IMR-90 (cell line): ENCODE measurements around the gene SIGLEC15. TPM values are rescaled to one million over a fixed set of nuclear protein-coding genes. Genes with fewer than 3 reads are reported as not detected.

ENCODE experiments used
- ATAC-seq: fragments of 200-7000 bp; cut with Tn5 transposase; 2 replicates; pipeline ENCODE4 v1.9.1; 2020; ENCODE audit warnings: low read depth, mild to moderate bottlenecking, moderate library complexity
- BruUV-seq: library from RNA; stranded (reverse); fragments of 400-500 nt; replicated peaks from 2 replicates; lab custom pipeline; 2021; lab: Mats Ljungman, UMichigan
- CTCF ChIA-PET: fragments of 300-600 bp; formaldehyde crosslinking; extraction: SDS; loops from one replicate; lab custom pipeline; 2021; ENCODE audit warnings: antibody characterized with exemption; lab: Yijun Ruan, JAX
- POLR2A ChIA-PET: fragments of 300-600 bp; sonication (Branson Sonifier 250); formaldehyde crosslinking; loops from one replicate; lab custom pipeline; 2022; ENCODE audit warnings: antibody characterized with exemption; ENCODE audit not compliant: unreplicated experiment; lab: Charles Lee
- DNase-seq: peaks from one replicate; pipeline ENCODE4 v3.0.0; 2013
- H2AFZ ChIP-seq: replicated peaks from 2 replicates; pipeline ENCODE3; 2013; ENCODE audit warnings: low read length, mild to moderate bottlenecking; ENCODE audit not compliant: poor library complexity
- H2AK5ac ChIP-seq: 2 replicates; pipeline ENCODE4 v1.6.1; 2013; ENCODE audit warnings: low read depth, low read length, inconsistent platforms
- H2AK9ac ChIP-seq: replicated peaks from 2 replicates; pipeline ENCODE3; 2013; ENCODE audit warnings: mild to moderate bottlenecking, low read depth, low read length, moderate library complexity; ENCODE audit not compliant: poor library complexity
- H2BK120ac ChIP-seq: 2 replicates; pipeline ENCODE4 v1.6.1; 2013; ENCODE audit warnings: low read depth, low read length, inconsistent platforms
- H2BK15ac ChIP-seq: 3 replicates; pipeline ENCODE4 v1.6.1; 2013; ENCODE audit warnings: low read depth, low read length, inconsistent platforms
- H2BK20ac ChIP-seq: 2 replicates; pipeline ENCODE4 v1.6.1; 2013; ENCODE audit warnings: low read depth, mild to moderate bottlenecking, inconsistent platforms, low read length, moderate library complexity
- H2BK5ac ChIP-seq: 2 replicates; pipeline ENCODE4 v1.6.1; 2013; ENCODE audit warnings: mild to moderate bottlenecking, low read depth, low read length, inconsistent platforms; ENCODE audit not compliant: poor library complexity, severe bottlenecking
- H3K14ac ChIP-seq: replicated peaks from 2 replicates; pipeline ENCODE4 v1.6.1; 2013; ENCODE audit warnings: low read depth, low read length, inconsistent platforms
- H3K18ac ChIP-seq: 2 replicates; pipeline ENCODE4 v1.6.1; 2013; ENCODE audit warnings: low read depth, low read length, control low read depth
- H3K23ac ChIP-seq: 2 replicates; pipeline ENCODE4 v1.6.1; 2013; ENCODE audit warnings: low read depth, low read length, inconsistent platforms
- H3K27ac ChIP-seq: 2 replicates; pipeline ENCODE4 v1.5.1; 2013; ENCODE audit warnings: mild to moderate bottlenecking, control low read depth, low read length; ENCODE audit not compliant: insufficient read depth
- H3K27me3 ChIP-seq: 2 replicates; pipeline ENCODE4 v1.6.1; 2013; ENCODE audit warnings: low read length; ENCODE audit not compliant: control insufficient read depth, insufficient read depth
- H3K36me3 ChIP-seq: 2 replicates; pipeline ENCODE4 v1.6.1; 2013; ENCODE audit warnings: low read length, mixed read lengths; ENCODE audit not compliant: control insufficient read depth, insufficient read depth
- H3K4ac ChIP-seq: 2 replicates; pipeline ENCODE4 v1.6.1; 2013; ENCODE audit warnings: low read depth, low read length, inconsistent platforms
- H3K4me1 ChIP-seq: 2 replicates; pipeline ENCODE4 v1.6.1; 2013; ENCODE audit warnings: low read length, mixed read lengths; ENCODE audit not compliant: control insufficient read depth, insufficient read depth
- H3K4me2 ChIP-seq: 2 replicates; pipeline ENCODE4 v1.6.1; 2013; ENCODE audit warnings: low read depth, mild to moderate bottlenecking, control low read depth, low read length, moderate library complexity
- H3K4me3 ChIP-seq: 2 replicates; pipeline ENCODE4 v1.5.1; 2013; ENCODE audit warnings: low read depth, mild to moderate bottlenecking, control low read depth, low read length, moderate library complexity; ENCODE audit not compliant: insufficient read depth
- H3K56ac ChIP-seq: 2 replicates; pipeline ENCODE4 v1.6.1; 2013; ENCODE audit warnings: low read length, inconsistent platforms; ENCODE audit not compliant: insufficient read depth; ENCODE audit errors: extremely low read depth
- H3K79me1 ChIP-seq, 2 experiments: 2 replicates each; pipeline ENCODE4 v1.6.1; 2013; ENCODE audit warnings: low read length in 2 of 2, inconsistent platforms in 1 of 2, low read depth in 1 of 2
- H3K9ac ChIP-seq: 2 replicates; pipeline ENCODE4 v1.6.1; 2013; ENCODE audit warnings: low read depth, low read length, control low read depth
- H3K9me1 ChIP-seq: 2 replicates; pipeline ENCODE4 v1.6.1; 2013; ENCODE audit warnings: low read length, inconsistent platforms; ENCODE audit not compliant: insufficient read depth
- H3K9me3 ChIP-seq: 2 replicates; pipeline ENCODE4 v1.6.1; 2013; ENCODE audit warnings: low read length; ENCODE audit not compliant: control insufficient read depth, insufficient read depth
- H4K20me1 ChIP-seq: 2 replicates; pipeline ENCODE4 v1.6.1; 2013; ENCODE audit warnings: low read length, inconsistent platforms; ENCODE audit not compliant: insufficient read depth
- H4K5ac ChIP-seq: 2 replicates; pipeline ENCODE4 v1.6.1; 2013; ENCODE audit warnings: mild to moderate bottlenecking, low read depth, low read length, control low read depth
- H4K8ac ChIP-seq, 2 experiments: 2 replicates each; pipeline ENCODE4 v1.6.1; 2013; ENCODE audit warnings: low read depth in 2 of 2, low read length in 2 of 2, control low read depth in 1 of 2, inconsistent platforms in 1 of 2
- H4K91ac ChIP-seq: 2 replicates; pipeline ENCODE4 v1.6.1; 2013; ENCODE audit warnings: low read depth, low read length, inconsistent platforms; ENCODE audit not compliant: insufficient read depth
- BHLHE40 ChIP-seq: fragments of 150-350 bp; IDR thresholded peaks from 2 replicates; pipeline ENCODE4 v1.6.1; 2016; ENCODE audit warnings: mild to moderate bottlenecking, low read depth, low read length
- CHD1 ChIP-seq: IDR thresholded peaks from 2 replicates; pipeline ENCODE4 v1.6.1; 2012; ENCODE audit warnings: low read depth, low read length, improper control_type of control experiment
- CTCF ChIP-seq: conservative IDR thresholded peaks from 2 replicates; pipeline ENCODE4 v1.5.1; 2012; ENCODE audit warnings: mild to moderate bottlenecking, low read depth, low read length, improper control_type of control experiment
- RFX5 ChIP-seq: IDR thresholded peaks from 2 replicates; pipeline ENCODE4 v1.8.0; 2012; ENCODE audit warnings: low read depth, mild to moderate bottlenecking, low read length, moderate library complexity
- USF2 ChIP-seq: fragments of 150-350 bp; IDR thresholded peaks from 2 replicates; pipeline ENCODE4 v1.6.1; 2017; ENCODE audit warnings: mild to moderate bottlenecking, antibody characterized with exemption, low read length, low read depth
- WGBS, 2 experiments: methylation state at CpG; one replicate each; pipeline versions ENCODE4 v1.1.5 to v1.1.7; 2013; ENCODE audit warnings: missing lambda C conversion rate in 2 of 2; ENCODE audit not compliant: insufficient read length in 1 of 2; ENCODE audit errors: extremely low coverage in 2 of 2; 5-methylcytosine and 5-hydroxymethylcytosine counted together
- dilution Hi-C: fragments of 300-500 bp; cut with HindIII; formaldehyde crosslinking; loops from one replicate; pipeline ENCODE4 v1.14.3; 2018; ENCODE audit warnings: low sequenced_read_pairs; ENCODE audit not compliant: unreplicated experiment
- in situ Hi-C: fragments of 300-500 bp; cut with MboI; formaldehyde crosslinking; loops from 3 replicates; pipeline ENCODE4 v1.14.3; 2019; ENCODE audit warnings: low sequenced_read_pairs, inconsistent platforms, mixed read lengths
- intact Hi-C: fragments of 100-400 bp; cut with micrococcal nuclease; formaldehyde crosslinking; loops from 2 replicates; pipeline ENCODE4 v1.10.0; 2022
- polyA plus RNA-seq, 3 experiments: library from polyadenylated mRNA; depleted of rRNA; stranded (reverse); fragments of >200 nt; gene quantifications; 2 replicates each; pipeline ENCODE4 v1.2.3, GENCODE V29; 2012; ENCODE audit warnings: low replicate concordance in 1 of 3
- total RNA-seq: library from RNA; depleted of rRNA; stranded (reverse); fragments of >200 nt; gene quantifications from 2 replicates; pipeline ENCODE4 v1.2.3, GENCODE V29; 2012

Gene SIGLEC15
- total and polyA plus RNA-seq, 2 of the 4 experiments (the other 2 are of a cell fraction): 1.1 to 1.8 TPM

DNA sequence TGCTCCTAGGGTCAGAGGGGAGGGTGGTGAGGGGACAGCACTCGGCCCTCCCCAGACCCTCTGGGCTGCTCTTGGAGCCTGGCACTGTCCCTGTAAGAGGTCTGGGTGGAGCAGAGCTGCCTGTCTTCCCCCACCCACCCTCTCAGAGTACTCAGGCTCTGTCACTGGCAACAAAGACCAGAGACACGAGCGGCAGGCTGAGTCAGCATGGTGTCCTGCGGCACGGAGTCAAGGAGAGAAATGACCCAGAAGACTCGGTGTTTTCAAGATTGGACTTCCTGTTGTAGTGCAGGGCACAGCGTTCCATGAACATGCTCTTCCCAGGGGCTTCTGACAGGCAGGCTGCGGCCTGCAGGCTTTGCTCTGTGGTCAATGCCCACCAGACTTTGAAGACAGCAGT, 19.9 kb downstream of the SIGLEC15 start:
- dilution Hi-C loops: no loop called here
- Histone ChIP-seq H4K8ac (no peak overlapping the region), H3K79me1 (peaks cover 0 to 8% of the 10 kb centered on the region in 2 experiments; a peak in 1 of 4 replicates), H2BK15ac (no peak overlapping the region), H4K91ac (no peak overlapping the region), H3K4me1 (peaks cover 1% of the 10 kb centered on the region), H3K4me2 (no peak overlapping the region), H2AK9ac (peak overlapping the region; percentile 39), H4K5ac (no peak overlapping the region), H2BK20ac (no peak overlapping the region), H3K9me1 (peaks cover 13% of the 10 kb centered on the region), H3K56ac (no peak overlapping the region), H3K27ac (no peak overlapping the region), H3K27me3 (no peaks in the 10 kb centered on the region), H2BK120ac (no peak overlapping the region), H3K4ac (no peak overlapping the region), H3K4me3 (no peak overlapping the region), H3K36me3 (peaks cover 12% of the 10 kb centered on the region), H2AK5ac (no peak overlapping the region; the same call in 1 of the 2 replicates), H4K20me1 (no peaks in the 10 kb centered on the region), H3K18ac (no peak overlapping the region), H2BK5ac (no peak overlapping the region), H2AFZ (peak overlapping the region; percentile 9), H3K9me3 (no peaks in the 10 kb centered on the region), H3K23ac (no peak overlapping the region), H3K14ac (no peak overlapping the region), H3K9ac (no peak overlapping the region)
- TF ChIP-seq CTCF (no peak), CHD1 (no peak), RFX5 (no peak), BHLHE40 (no peak), USF2 (no peak)
- in situ Hi-C loops: loop anchor here (10.0 kb wide), 1 partner anchor 61 kb away; no protein-coding TSS in a partner anchor
- no TSS peak for BruUV-seq
- ATAC-seq (no peak), DNase-seq (no peak)
- POLR2A ChIA-PET: no interaction called here
- CTCF ChIA-PET: no interaction called here
- intact Hi-C loops: no loop called here
- WGBS, 2 experiments: 86% methylated on average over 5 of the region's 8 CpGs; no CpG with 5 or more reads in 1 of the 2 experiments
